GM19238 (cell line): ENCODE data around the gene MACO1.

ENCODE experiments used
- DNase-seq: peaks from one replicate; pipeline ENCODE4 v3.0.0; 2011; ENCODE audit warnings: low spot score; ENCODE audit not compliant: insufficient read length

Gene MACO1

DNA sequence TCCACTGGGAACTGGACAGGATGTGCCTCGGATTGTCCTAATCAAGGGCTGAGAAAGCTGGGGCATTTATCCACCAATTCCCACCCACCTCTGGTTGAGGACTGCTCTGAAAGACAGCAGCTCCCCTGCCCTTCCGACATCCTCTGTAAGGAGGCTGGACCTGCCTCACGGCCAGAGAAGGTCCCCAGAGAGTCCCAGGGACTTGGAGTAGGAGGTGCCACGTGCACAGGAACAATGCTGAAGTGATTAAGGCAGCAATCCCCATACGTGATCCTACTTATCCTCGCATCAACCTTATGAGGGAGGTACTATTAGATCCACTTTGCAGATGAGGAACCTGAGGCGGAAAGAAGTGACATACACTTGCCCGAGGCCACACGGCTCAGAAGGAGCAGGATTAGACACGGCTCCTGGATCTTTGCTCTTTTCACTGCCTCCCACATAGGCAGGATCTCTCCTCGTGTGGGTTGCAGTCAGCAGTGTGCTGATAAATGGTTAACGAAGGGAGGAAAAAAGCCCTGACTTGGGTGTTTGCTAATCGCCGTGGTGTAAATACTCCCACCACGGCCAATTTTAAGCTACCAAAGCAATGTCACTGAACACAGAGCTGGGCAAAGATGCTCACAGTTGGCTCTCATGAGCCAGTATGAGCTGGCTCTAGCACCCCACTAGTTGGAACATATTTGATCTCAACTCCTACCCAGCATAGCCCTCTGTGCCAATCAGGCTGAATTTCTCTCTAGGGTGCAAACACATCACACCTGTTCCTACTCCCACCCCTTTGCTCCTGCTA lies 94.1 kb downstream of the MACO1 start:
- DNase-seq = no peak

DNA sequence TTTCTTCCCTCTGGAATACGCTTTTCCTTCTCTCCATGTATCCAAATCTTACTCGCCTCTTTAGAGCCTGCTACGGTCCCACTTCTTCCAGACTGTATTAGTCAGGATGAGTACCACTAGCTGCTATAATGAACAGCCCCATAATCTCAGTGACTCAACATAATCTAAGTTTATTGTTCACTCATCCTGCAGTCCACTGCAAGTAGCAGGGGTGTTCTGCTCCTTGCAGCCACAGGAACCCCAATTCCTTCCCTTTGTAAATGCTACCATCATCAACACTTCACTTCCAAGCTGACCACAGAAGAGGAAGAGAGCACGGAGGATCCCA lies 94.6 kb downstream of the MACO1 start:
- no peak for DNase-seq

DNA sequence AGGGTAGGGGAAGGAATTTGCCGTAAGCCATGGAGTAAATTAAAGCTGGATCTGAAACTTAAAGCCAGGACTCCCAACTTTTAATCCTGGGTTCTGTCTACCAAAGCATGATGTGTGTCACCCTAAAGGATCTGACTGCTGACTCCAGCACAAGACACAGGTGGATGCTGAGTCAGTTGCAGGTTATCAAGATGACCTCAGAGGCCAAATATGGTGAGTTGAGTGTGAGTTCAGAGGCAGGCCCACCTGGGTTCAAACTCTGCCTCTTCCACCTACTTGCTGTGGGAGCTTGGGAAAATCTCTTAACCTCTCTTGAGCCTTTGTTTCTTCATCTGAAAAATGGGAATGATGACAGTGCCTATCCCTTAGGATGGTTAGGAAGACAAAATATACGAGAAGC lies 96.1 kb downstream of the MACO1 start:
- DNase-seq = no peak

DNA sequence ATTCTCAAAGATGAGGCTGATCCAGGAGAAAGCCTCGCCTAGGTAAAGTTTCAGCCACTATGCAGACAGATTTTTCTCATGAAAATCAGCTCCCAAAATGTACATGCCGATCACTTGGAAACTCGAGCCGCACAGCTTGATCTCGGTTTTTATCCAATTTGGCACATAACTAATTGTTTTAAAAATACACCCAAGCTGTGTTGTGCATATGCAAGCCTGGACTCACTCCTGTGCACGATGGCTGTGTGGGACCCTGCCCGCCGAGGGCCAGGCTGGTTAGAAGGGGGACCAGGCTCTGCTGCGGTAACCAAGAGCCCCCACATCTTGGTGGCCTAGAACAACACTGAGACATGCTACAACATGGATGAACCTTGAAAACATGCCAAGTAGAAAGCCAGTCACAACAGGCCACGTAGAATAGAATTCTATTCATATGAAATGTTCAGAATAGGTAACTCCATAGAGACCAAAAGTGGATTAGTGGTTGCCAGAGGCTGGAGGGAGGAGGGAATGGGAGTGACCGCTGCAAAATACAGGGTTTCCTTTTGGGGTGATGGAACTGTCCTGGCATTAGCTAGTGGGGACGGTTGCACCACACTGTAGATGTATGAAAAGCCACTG lies 96.6 kb downstream of the MACO1 start:
- no peak for DNase-seq

DNA sequence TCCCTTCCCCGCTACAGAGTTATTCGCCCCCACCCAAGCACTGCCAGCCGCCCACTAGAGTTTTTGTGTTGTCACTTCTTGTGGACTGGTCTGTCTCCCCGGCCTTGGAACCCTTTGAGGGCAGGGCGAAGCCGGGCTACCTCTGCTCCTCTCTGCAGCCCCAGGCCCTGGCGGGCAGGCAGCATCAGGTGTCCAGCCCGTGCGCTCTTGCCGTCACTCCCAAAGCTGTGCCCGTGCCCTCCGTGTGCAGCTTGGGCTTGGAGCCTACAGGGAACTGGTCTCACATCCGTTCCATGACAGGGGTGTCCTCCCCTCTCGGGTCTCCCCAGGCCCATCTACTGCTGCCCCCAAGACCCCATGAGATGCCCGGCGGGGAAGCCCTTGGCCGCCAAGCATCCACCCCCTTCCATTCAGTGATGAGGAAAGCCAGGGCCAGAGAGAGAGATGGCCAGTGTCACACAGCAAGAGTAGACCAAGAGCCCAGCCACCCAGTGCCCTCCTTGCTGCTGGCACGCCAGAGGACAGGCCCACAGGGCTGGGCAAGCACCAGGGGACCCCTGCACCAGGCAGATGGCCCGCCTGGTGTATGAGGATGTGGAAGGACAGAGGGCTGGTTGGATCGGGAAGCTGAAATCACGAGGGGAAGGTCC lies 97.4 kb downstream of the MACO1 start:
- no peak for DNase-seq

DNA sequence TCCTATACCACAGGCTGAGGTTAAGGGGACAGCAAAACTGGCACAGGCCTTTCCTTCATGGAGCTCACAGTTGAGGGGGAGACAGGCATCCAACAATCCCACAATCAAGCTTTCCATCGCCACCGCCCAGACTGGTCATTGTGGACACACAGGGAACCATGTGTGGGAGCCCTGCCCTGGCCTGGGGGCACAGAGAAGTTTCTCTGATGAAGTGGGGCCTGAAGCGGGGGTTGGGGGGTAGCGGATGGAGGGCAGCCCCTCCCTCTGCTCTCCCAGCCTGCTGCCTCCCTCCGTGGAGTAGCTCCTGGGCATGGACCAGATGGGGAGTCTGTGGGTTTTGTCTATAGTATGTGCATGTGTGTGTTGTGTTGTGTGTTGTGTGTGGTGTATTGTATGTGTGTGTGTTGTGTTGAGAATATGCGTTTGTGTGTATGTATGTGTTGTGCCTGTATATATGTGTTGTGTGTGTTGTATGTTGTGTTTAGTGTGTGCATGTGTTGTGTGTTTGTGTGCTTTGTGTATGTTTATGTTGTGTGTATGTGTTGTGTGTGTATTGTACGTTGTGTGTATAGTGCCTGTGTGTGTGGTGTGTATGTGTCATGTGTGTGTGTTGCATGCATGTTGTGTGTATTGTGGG lies 98.3 kb downstream of the MACO1 start:
- no peak for DNase-seq

DNA sequence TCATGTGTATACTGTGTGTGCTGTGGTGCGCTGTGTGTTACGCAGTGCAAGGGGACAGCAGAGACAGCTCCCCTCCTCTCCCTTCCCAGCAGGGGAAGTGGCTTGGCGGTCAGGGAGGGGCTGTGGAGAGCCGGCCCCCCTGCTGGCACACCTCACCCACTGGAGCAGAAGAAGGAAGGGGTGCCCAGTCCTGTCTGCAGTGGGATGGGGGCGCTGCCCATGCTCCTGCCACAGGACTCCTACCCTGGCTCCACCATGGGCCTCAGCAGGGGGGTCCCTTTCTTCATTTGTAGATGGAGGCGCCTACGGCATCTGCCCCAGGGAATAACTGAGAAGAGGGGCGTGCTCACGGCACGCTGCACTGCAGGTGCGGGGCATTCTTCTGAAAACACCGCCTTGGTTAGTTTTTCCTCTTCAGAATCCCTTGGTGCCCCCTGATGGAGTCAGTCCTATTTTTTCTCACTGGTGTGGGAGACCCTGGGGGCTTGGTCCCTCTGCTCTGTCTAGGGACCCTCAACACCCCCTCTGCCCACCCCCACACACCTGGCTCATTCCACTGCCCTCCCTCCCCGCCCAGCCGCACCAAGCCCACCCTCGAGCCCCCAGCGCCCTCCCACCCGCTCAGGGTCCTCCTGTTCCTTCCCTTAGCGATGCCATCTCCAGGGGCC lies 99.0 kb downstream of the MACO1 start:
- no peak for DNase-seq

DNA sequence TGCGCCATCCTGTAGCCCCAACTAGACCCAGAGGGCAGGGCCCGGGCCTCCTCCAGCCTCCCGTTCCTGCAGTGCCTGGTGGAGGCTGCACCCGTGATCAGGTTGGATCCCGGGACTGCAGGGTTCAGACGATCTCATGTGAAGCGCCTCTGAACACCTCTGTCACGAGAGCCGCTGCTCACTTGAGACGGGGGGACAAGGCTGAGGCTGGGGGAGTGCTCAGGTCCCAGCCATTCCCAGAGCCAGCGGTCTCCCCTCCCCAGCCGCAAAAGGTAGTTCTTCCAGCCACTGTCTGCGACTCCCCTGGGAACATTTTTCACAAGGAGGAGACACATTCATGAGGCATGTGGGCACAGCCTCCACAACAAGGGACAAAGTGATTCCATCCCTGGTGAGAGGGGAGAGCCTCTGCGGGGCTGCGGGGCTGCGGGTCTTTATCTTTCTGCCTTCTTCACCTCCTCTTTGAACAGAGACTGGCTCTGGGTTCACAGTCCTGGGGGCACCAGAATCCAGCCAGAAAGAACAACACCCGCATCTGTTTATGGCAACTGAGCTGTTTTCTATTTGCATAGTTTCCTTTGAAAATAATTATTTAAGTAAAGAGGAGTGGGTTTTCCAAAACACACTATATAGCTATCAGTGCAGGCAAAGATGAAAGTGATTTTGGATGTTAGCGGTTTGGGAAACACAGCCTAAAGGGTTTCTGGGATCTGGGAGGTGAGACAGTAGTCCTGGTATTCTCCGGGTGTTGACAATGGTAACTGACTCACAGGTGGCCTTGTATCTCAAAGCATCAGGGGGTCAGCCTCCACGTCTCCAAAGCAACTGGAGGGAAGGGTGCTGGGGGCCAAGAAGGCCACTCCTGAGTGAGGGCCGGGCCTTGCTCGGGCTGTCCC lies 99.7 kb downstream of the MACO1 start:
- no peak for DNase-seq

DNA sequence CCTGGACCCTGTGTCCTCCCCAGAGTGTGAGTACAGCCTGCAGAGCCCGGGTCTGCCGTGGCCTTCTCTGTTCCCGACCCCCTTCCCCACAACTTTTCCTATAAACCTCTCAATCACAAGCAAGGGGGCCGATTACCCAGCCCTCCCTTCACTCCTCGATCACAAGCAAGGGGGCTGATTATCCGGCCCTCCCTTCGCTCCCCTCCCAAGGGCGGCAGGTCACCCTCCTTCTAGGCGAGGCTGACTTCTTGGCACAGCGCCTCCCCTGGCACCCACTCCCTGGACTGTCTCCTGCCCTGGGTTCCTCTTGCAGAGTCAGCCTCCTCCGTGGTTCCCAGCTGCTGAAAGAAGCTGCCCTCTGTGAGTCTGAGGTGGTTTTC lies 100.4 kb downstream of the MACO1 start:
- DNase-seq = no peak

DNA sequence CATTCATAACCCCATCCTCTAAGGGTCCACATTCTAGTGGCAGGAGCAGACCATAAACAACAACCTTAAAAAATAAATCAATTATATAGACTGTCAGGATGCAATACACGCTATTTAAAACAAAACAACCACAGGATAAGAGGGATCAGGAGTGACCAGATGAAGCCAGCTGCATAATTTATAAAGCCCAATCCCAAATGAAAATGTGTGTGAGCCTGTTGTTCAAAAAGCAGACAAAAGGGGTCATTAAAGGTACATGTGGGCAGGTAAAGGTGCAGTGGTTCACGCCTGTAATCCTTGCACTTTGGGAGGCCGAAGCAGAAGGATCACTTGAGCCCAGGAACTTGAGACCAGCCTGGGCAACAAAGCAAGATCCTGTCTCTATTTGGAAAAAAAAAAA lies 102.3 kb downstream of the MACO1 start:
- no peak for DNase-seq

DNA sequence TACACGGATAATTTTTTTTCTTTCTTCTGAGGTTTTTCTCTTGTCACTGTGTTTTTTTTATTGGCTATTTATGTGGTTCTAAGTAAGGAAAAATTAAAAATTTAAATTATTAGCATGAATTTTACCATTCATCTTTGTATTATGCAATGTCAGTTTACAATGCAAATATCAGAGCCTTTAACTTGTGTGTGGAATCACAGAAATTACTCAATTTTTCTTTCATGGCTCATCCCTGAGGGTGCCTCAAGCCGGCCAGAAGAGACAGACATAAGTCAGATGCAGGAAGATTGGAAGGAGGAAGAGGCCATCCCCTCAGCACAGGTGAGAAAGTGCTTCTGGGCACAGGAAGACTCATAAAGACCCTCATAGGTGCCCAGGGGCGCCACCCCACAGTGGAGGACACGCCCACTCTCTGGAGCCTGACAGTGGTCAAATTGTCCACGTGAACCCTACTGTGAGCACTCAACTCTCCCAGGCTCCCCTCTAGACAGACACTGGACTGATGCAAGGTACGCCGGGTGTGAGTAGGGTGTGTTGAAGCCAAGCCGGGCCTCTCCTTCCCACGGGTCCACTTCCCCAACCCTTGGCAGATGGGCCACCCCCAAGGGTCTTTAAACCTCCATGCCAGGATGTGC lies 103.2 kb downstream of the MACO1 start:
- no peak for DNase-seq

DNA sequence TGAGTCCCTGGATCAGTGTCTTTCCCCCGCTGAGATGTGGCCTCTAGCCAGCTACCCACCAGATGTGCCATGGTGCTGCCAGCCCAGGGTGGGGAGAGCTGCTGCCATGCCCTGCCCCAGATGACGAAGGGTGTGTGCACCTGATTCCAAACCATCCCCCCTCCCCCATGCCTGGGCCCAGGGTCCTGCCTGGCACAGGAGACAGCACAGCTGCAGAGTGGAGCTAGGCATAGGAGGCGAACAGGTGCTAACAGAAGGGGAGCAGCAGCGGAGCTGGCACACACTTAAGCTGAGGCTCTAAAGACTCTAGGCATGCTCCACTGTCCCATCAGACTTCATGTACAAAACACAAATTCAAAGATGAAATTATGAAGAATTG lies 103.7 kb downstream of the MACO1 start:
- no peak for DNase-seq

DNA sequence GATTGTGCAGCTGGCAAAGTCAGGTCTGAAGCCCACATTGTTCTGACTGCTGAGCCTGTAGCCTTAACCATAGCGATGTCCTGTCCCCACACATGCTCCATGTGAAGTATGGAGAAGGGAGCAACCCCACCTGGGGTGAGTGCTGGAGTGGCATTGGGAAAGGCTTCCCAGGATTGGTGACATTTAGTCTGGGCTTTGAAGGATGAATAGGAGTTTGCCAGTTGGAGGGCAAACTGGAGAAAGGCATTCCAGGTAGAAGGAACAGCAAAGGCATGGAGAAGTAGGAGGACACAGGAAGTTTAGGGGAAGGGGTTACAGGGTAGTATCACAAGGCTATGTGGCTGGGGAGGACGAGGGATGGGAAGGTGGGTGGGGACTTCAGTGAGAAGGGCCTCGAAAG lies 105.4 kb downstream of the MACO1 start:
- no peak for DNase-seq

DNA sequence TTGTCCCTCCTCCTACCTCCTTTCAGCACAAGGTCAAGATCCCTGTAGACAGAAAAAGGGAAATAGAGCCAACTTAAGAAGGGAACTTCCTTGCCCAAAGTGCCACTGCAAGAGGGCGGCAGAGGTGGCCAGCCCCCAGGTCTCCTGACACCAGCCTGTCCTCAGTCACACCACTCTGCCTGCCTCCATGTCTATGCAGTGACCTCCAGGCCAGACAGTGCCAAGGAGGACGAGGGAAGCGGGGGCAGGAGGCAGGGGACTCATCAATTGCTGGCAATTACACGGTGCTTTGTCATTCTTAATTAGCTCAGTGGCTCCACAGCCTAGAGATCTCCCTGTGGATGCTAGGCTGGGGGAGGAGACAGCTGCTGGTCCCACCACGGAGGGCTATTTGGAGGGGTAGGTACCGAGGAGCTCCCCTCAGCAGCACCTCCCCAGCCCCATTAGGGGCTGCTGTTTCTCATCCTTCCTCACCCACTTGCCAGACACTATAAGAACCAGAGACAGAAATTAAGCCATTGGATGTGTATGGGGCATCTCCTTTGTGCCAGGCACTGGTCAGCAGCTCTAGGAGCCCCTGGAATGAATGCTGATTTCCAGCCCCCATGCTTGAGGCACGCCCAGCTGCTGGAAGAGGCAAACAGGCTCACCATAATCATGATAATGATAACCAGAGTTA lies 106.6 kb downstream of the MACO1 start:
- no peak for DNase-seq

DNA sequence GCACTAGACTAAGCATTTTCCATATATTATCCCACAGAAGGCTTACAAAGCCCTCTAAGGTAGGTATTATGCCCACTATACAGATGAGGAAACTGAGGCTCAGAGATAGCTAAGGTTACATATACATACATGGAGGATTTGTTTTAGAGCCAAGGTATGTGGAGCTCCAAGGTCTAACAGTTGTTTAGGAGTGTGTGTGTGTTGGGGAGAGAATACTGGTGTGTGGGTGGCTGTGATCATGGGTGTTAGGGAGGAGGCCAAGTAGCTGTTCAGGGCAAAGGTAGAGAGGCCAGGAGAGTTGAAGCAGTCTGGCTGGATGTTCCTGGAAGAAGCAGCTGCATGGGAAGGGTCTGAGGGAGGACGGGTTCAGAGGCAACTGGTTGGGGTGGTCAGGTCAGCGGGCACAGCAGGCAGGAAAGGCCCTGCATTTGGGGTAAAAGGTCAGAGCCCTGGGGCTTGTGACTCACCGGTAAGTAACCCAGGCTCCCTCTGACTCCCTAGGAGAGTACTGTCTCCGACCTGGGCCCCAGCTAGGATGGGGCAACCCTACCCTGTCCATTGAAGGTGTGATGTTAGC lies 107.6 kb downstream of the MACO1 start:
- DNase-seq = no peak

DNA sequence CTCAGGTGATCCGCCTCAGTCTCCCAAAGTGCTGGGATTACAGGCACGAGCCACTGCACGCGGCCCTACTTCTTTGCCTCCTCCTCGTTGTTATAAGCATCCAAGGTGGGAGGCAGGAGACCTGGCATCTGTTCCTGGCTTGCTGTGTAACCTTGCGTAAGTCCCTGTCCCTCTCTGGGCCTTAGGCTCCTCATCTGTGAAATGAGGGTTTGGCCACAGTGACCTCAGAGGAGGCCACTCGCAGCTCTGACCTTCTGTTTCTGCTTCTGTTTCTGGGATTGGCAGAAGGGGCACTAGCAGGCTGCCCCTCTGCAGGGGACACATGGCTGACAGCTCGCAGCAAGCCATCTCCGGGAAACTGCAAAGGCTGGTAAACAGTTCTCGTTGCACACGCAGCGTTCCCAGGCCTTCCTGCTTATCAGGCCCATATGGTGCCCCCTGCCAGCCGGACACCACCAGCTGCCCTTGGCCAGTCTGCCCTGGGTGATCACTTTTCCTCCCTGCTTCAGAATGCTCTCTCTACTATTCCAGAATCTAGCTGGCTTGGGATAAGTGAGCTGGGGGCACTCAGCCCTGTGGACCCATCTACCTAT lies 110.1 kb downstream of the MACO1 start:
- DNase-seq = no peak

DNA sequence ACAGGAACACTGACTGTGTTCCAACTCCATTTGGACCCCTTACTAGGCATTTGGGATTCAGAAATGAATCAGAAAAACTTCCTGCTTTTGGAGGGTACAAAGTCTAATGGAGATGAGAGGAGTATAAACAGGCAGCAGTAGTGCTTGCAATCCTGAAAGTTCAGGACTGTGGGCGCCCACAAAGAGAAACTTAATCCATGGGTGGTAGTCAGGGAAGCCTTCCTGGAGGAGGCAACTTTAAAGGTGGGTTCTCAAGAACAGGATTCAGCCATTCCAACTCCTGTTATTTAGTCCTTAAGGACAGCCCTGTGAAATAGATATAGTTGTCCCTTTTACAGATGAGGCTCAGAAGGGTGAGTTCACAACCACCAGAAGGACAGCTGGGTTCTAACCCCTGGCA lies 110.7 kb downstream of the MACO1 start:
- no peak for DNase-seq

DNA sequence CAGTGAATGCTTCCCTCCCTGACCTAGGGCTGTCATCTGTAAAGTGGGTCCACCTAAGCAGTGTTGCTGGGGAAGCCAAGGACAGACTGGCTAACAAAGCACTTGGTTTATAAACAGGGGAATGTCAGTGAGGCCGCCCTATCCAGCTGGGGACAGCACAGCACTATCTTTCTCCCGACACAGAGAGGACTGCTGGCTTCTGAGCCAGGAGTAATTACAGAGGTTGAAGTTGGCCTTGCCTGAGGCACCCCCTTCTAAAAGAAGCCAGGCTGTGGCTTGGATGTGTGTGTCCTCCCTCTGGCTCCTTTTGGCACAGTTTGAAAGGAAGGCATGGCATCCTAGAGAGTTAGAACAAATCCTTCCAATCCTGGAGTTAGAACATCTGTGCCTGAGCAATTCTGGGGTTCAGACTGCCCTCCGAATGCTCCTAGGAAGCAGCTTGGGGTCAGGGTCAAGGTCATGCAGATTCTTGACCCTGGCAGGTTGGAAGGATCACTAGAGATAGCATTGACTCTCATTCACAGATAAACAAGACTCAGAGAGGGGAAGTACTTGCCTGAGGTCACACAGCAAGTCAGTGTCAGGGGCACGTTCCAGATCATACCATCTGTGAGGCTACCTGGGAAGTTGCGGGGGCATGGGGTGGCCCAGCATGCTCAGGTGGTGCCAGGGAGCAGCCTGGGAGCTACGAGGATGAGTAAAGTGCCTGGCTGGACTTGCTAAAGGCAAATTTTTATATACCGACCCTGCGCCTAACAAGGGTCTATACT lies 111.4 kb downstream of the MACO1 start:
- DNase-seq = no peak
